GM10266 (cell line): ENCODE results near the gene LSR.
"Not testable (repeated sequence)": the region's sequence is repeated elsewhere in the genome, so short reads cannot be mapped to it uniquely, and the experiment has no call there.

Experiments used
- DNase-seq: peaks from one replicate; pipeline ENCODE4 v3.0.0; 2012; ENCODE audit errors: extremely low spot score
- CTCF ChIP-seq: IDR thresholded peaks from 2 replicates; pipeline ENCODE4 v1.5.1; 2012; ENCODE audit warnings: mild to moderate bottlenecking, low read depth; ENCODE audit not compliant: control insufficient read depth, insufficient read depth; ENCODE audit errors: missing control alignments

Gene LSR

DNA sequence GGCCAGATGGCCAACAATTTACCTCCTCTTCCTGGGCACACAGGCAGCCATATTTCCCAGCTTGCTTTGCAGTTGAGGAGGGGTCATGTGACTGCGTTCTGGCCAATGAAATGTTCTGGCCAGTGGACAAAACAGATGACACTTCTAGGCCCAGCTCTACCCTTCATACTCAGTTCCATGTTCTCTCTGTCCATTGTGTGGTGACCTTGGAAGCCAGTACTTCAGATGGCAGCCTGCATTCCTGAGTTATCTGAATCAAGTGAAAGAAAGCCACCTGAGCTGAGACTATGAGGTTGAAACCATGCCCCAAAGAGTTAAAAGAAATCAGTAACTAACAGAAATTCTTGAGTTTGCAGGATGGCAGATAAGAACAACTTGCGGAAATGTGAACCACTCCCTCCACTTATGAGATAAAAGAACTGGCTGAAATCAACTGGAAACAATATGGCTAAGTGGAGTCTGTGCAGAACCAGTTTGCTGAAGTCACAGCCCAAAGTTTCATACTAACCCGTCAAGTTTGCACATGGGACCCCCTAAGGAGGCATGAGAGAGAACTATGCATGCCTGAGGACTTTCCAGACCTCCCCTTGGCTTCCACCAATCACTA is 28.4 kb upstream of the LSR start:
- no peak for TF ChIP-seq CTCF

DNA sequence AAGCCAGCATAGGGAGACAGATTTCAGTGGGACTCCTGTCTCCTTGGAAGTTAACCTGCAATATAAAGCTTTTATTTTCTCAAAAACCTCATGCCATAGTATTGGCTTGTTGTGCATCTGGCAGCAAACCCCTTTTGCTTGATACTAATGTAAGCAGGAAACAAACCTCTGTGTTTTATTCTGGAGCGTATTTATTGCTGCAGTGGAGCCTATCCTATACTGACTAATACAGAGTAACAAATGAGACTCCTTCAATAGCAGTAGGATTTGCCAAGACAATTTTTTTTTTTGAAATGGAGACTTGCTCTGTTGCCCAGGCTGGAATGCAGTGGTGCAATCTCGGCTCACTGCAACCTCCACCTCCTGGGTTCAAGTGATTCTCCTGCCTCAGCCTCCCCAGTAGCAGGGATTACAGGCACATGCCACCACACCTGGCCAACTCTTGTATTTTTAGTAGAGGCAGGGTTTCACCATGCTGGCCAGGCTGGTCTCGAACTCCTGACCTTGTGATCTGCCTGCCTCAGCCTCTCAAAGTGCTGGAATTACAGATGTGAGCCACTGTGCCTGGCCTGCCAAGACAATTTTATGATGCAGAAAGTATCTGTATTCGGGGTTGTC is 27.7 kb upstream of the LSR start:
- not testable (repeated sequence) for DNase-seq

More for the DNA sequence above, 28.4 kb upstream of the LSR start:
- no peak for DNase-seq

DNA sequence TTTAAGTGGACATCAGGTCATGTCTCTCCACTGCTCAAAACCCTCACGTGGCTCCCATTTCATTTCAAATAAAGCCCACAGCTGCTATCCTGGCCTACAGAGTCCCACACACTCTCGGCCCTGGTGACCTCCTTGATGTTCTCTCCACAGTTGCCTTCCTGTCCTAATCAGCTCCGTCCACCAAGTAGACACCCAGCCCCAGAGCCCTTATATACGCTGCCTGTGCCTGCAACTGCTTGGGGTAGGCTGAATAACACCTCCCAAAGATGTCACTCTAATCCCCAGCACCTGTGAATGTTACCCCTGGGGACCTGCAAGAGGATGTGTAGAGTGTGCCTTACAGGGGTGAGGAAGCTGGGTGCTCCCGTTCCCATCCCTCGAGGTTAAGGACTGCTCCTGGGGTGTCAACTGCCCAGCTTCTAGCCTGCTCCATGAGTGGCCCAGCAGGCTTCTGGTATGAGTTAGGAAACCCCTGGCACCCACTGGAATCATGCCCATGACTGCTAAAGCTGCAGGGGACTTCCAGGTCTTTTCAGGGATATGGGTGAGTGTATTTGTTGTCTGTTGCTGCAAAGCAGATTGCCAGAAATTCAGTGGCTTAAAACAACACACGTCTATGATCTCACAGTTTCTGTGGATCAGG is 26.3 kb upstream of the LSR start:
- no peak for TF ChIP-seq CTCF
- no peak for DNase-seq

DNA sequence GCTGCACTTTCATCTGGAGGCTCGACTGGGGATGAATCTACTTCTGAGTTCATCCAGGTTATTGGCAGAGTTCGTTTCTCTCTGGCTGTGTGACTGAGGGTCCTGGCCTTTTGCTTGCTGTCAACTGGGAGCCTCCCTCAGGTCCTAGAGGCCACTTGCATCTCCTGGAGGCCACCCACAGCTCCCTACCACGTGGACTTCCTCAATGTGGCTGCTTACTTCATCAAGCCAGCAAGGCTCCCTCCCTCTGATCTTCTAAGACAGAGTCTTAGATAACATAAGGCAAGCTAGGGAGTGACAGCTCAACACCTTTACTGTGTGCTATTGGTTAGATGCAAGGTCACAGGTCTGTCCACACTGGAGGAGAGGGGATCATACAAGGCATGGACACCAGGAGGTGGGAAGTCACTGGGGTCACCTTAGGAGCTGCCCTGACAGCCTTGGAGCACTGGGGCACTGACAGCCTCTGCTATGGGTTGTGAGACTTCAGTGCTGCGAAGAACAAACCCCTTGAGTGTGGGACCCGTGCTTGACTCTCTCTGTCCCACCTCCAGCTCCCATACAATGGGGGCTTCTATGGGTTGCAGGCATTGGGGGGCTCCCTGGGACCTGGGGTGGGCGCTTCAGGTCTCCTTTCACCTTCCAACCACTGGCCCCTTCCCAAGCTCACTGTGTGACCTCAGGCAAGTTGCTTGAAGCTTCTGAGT is 25.6 kb upstream of the LSR start:
- no peak for TF ChIP-seq CTCF
- DNase-seq, result no peak

DNA sequence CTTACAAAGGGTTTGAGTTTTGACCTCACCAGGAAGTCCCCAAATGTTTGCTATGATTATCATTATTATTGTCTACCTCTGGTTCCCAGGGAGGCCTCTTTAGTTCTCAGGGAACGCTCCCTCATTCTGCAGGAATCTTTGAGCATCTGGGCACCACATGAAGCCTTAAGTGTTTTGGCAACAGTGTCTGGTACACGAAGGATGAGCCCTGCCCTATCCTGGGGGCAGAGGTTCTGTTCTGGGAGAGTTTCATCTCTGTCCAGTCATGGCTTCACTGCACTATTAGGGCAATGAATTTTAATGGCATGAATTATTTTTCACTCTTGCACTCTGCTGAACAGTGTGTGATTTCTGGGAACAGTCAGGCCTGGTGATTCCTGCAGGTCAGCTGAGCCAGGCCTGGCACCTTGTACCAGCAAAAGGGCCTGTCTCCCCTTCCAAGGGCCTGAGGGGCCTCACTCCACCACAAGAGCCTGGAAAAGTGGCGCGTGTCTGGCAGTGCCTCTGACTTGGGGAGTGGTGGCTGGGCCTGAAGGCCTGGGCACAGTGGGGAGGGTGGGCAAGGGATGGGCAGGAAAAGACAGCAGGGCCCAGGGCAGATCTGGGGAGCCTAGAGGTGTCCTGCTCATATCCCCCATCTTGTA is 24.8 kb upstream of the LSR start:
- DNase-seq, result no peak
- TF ChIP-seq CTCF, result no peak

DNA sequence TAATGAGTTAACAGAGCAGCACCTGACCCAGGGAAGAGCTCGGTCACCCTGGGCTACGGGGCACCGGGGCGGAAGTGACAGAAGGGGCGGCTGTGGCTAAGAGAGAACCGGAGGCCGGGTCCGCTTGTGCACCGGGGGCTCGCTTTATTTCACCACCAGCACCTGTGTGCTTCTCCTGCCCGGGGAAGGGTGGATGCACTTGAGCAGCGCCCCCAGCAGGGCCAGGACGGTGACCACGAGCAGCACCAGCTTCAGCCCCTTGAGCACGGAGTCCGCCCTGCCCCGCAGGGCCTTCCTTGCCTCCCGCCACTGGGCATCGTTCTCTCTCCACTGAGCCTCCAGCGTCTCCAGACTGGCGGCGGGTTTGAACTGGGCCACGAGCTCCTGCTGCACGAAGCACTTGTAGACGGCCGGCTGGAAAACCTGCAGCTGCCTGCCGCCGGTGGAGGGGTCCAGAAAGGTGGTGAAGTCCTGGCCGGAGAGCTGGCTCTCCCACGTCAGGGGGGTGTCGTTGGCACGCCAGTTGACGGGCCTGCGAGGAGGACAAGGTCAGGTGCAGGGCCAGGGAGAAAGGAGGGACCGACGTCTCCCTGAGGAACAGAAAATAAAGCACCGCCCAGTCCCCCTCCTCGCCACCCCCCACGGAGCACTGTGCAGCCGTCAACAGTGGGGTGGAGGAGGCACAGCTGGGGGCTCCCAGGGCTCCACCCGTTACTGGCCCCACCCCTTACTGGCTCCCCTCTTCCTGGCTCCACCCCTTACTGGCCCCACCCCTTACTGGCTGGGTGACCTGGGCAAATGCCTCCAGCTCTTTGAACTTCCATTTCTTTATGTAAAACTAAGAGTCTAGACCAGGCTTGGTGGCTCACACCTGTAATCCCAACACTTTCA is 23.9 kb upstream of the LSR start:
- DNase-seq, result no peak
- no peak for TF ChIP-seq CTCF

- no peak for TF ChIP-seq CTCF
Measured at GRCh38 chr19:35225951-35226350, 22.9 kb upstream of the LSR start.

More at GRCh38 chr19:35225951-35226350, 22.9 kb upstream of the LSR start:
- DNase-seq, result no peak
